BE2C (cell line): Measurements from ENCODE around the gene POC1A.

Experiments
- DNase-seq: peaks from one replicate; pipeline ENCODE4 v3.0.0-alpha.2; 2020
- H3K27me3 ChIP-seq: fragments of 250-450 bp; sonication (Bioruptor Pico); 2 replicates; pipeline ENCODE4 v1.5.1; 2020; ENCODE audit warnings: mild to moderate bottlenecking
- H3K36me3 ChIP-seq: fragments of 250-450 bp; sonication (Bioruptor Pico); 2 replicates; pipeline ENCODE4 v1.5.1; 2020; ENCODE audit warnings: mild to moderate bottlenecking
- H3K4me1 ChIP-seq: fragments of 250-450 bp; sonication (Bioruptor Pico); 2 replicates; pipeline ENCODE4 v1.5.1; 2020
- H3K4me3 ChIP-seq: 2 replicates; pipeline ENCODE4 v1.5.1; 2011; ENCODE audit warnings: low read depth, low read length
- H3K9me3 ChIP-seq: fragments of 250-450 bp; sonication (Bioruptor Pico); 2 replicates; pipeline ENCODE4 v1.5.1; 2020
- TF ChIP-seq, protein P1 (sequence below): IDR thresholded peaks from 2 replicates; pipeline ENCODE4 v1.5.1; 2012; ENCODE audit warnings: mild to moderate bottlenecking, low read depth, low read length

Gene POC1A

DNA sequence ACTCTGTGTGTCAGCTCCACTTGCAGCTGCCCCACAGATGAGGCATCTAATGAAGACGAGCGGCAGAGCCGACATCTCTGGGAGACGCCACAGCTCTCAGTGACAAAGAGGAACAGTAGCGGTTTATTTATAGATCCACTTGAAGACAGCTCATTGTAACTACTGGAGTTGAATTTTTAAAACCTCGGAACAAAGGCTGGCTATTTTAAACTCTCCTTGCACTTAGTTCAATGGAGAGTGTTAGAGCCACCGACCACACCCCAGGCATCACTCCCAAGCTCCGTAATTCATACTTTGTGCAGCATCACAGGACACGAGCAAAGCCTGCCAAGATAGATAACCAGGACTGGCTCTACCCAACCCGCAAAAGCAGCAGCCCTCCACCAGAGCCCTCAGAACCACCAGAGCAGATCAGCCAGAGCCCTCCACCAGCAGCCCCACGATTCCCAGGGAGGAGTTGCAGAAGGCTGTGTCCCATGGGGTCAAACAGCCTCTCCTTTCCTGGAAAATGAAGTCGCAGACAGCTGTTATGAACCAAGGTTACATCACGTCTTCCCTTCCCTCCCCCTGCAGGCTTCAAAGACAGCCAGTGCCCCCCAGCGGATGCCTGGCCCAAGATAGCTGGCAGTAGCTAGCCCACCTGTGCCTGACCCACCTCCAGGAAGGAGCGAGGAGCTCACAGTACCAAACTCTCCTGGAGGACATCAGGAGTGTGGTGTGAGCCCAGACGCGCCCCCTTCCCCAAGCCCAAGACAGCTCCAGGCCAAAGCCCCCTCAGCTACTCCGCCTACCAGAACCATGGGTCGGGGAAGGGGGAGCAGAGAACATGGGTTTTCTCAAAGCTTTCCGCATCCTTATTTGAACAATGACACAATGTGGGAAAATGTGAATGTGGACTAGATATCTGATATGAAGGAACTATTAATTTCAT is 45.7 kb downstream of the POC1A start:
- H3K36me3 ChIP-seq: no peaks in the 10 kb centered on the region
- TF ChIP-seq, protein P1, sequence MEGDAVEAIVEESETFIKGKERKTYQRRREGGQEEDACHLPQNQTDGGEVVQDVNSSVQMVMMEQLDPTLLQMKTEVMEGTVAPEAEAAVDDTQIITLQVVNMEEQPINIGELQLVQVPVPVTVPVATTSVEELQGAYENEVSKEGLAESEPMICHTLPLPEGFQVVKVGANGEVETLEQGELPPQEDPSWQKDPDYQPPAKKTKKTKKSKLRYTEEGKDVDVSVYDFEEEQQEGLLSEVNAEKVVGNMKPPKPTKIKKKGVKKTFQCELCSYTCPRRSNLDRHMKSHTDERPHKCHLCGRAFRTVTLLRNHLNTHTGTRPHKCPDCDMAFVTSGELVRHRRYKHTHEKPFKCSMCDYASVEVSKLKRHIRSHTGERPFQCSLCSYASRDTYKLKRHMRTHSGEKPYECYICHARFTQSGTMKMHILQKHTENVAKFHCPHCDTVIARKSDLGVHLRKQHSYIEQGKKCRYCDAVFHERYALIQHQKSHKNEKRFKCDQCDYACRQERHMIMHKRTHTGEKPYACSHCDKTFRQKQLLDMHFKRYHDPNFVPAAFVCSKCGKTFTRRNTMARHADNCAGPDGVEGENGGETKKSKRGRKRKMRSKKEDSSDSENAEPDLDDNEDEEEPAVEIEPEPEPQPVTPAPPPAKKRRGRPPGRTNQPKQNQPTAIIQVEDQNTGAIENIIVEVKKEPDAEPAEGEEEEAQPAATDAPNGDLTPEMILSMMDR: peak; percentile 47
- peak; percentile 67 for DNase-seq
- H3K4me1 ChIP-seq: peaks cover 19% of the 10 kb centered on the region
- no peaks in the 10 kb centered on the region for H3K9me3 ChIP-seq
- no peaks in the 10 kb centered on the region for H3K27me3 ChIP-seq
- no peak overlapping the region for H3K4me3 ChIP-seq

DNA sequence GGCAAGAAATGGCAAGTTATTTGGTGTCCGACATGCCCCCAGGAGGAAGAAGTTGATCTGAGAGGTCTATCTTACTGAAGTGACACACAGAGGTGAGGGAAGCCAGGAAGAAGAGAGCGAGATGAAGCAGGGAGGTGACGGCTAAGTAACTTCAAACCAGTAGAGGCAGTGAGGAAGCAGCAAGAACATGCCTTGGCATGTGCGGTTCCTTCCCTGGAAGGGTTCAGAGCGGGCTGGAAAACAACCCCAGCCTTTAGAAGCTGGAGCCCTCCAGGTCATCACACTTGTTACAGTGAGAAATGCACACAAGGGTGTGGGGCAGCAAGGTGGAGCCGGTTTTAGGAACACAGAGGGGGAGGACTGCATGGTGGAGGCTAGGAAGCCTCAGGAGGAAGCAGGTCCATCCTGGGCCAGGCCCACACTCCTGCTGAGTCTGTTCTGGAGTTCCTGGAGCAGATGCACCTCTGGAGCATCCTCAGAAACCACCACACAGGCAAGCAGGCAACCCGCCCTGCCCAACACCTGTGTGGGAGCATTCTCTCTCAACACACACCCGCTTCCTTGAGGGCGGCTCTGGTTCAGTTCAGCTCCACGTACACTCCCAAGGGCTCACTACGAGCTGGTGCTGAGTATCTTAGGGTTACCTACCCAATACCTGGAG is 47.1 kb downstream of the POC1A start:
- no peak for DNase-seq
- H3K27me3 ChIP-seq: no peaks in the 10 kb centered on the region
- TF ChIP-seq, protein P1: no peak
- H3K9me3 ChIP-seq: no peaks in the 10 kb centered on the region
- H3K4me1 ChIP-seq: peaks cover 19% of the 10 kb centered on the region
- no peak overlapping the region for H3K4me3 ChIP-seq
- H3K36me3 ChIP-seq: no peaks in the 10 kb centered on the region

DNA sequence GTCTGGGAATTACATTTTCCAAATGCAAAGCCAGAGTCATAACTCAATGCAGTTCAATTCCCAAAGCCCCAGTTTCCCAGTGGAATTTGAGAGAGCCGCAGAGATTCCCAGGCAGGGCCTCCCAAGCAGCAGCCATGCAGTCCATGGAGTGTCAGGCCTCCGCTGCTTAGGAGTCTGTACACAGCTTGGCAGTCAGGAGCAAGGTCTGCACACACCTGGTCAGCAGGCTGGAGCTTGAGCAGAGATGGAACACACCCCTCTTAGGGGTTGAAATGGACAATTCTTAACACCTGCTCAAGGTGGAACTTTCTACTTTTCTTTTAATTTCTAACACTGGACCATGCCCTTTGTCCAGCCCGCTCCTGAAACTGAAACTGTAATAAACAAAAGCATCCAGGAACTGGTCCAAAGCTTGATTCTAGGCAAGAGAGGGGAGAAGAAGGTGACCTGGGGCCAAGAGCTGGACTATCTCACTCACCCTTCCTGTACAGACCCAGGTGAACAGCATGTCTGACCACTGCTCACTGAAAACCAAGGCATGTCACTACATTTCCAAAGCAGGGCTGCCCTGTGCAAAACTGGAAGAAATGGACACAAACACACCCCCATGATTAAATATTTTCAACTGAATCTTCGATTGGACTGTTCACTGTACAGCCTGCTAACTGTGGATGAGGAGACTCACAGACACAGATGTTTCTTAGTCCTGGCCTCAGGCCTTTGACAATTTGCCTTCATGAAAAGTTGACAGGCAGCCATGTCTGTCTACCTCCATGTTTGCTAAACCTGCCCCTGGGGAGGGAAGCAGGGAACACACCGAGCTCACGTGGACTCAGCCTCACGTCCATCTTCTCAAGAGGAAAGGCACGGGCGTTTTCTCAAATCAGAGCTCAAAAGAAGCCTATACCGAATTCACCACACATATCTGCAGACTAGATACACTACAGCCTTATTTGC is 49.3 kb downstream of the POC1A start:
- TF ChIP-seq, protein P1: no peak
- Histone ChIP-seq H3K4me1 (peaks cover 18% of the 10 kb centered on the region), H3K9me3 (no peaks in the 10 kb centered on the region), H3K36me3 (no peaks in the 10 kb centered on the region), H3K27me3 (no peaks in the 10 kb centered on the region), H3K4me3 (no peak overlapping the region)
- no peak for DNase-seq

DNA sequence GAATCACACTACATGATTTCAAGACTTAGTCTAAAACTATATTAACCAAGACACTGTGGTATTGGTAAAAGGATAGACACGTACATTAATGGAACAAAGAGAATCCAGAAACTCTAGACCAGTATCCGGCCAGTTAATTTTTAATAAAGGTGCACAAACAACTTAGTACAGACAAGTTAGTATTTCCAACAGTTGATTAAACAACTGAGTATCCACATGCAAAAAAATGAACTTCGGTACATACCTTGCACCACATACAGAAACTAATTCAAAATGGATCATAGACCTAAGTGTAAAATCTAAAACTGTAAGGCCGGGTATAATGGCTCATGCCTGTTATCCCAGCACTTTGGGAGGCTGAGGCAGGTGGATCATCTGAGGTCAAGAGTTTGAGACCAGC is 51.3 kb downstream of the POC1A start:
- no peak for DNase-seq
- TF ChIP-seq, protein P1: no peak
- Histone ChIP-seq H3K4me1 (peaks cover 1% of the 10 kb centered on the region; the same call in 1 of the 2 replicates), H3K9me3 (no peaks in the 10 kb centered on the region), H3K4me3 (no peak overlapping the region), H3K27me3 (no peaks in the 10 kb centered on the region), H3K36me3 (no peaks in the 10 kb centered on the region)

DNA sequence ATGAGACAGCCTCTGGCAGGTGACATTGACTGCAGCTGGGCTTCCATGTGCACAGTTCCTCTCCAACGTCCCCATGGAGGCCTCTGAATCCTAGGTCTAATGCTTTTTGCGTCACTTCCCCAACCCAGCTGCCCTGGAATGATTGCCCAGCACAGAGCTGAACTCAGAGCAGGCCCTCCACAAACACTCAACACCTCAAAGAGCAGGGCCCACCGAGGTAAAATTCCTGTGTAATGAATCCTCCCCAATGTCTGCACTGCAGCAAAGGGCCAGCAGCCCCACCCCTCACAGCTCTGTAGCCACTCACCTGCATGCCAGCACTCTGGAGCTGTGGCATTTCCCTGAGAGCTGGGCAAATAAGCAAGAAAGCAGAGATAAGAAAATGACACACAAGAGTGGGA is 55.2 kb downstream of the POC1A start:
- Histone ChIP-seq H3K4me1 (no peaks in the 10 kb centered on the region), H3K4me3 (no peak overlapping the region), H3K9me3 (no peaks in the 10 kb centered on the region), H3K27me3 (no peaks in the 10 kb centered on the region), H3K36me3 (no peaks in the 10 kb centered on the region)
- no peak for DNase-seq
- TF ChIP-seq, protein P1: no peak
